Measurements from ENCODE around the gene INPP5A.

DNA sequence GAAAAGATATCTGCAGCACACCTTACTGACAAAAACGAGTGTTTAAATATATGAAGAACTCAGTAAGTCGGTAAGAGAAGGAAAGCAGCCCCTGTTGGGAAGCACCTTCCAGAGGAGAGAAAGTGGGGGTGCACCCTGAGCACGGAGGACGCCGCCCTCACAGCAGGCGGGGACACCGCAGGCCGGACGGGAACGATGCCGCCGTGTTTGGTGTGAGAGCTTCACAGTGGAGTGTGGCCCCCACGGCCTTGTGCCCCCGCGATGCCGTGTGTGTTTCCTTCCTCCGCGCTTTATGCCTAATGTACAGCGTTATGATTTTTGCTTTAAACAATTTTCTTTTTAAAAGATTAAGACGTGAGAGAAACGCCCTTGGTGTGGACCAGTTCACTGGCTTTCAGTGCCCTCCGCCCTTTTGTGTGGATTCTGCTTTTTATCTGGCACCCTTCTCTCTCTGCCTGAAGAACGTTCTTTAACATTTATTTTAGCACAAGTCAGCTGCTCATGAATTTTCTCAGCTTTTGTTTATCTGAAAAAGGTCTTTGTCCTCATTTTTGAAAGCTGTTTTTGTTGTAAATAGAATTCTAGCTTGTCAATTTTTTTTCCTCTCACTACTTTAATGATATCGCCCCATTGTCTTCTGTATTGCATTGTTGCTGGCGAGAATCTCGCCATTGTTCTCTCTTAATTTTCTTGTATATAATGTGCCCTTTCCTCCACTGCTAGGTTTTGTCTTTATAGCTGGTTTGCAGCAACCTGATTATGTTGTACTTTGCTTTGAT lies 110.7 kb downstream of the INPP5A start:
- no peak for TF ChIP-seq CBX3 (IDR thresholded peaks at IDR 0.05; ENCODE audit: low read depth)
- TF ChIP-seq, protein P1, sequence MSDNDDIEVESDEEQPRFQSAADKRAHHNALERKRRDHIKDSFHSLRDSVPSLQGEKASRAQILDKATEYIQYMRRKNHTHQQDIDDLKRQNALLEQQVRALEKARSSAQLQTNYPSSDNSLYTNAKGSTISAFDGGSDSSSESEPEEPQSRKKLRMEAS (IDR thresholded peaks at IDR 0.05) = no peak
- TF ChIP-seq POLR2A (IDR thresholded peaks at IDR 0.05; ENCODE audit: borderline replicate concordance, extremely low read depth, insufficient read depth, insufficient read length) = no peak
- TF ChIP-seq, protein P2, sequence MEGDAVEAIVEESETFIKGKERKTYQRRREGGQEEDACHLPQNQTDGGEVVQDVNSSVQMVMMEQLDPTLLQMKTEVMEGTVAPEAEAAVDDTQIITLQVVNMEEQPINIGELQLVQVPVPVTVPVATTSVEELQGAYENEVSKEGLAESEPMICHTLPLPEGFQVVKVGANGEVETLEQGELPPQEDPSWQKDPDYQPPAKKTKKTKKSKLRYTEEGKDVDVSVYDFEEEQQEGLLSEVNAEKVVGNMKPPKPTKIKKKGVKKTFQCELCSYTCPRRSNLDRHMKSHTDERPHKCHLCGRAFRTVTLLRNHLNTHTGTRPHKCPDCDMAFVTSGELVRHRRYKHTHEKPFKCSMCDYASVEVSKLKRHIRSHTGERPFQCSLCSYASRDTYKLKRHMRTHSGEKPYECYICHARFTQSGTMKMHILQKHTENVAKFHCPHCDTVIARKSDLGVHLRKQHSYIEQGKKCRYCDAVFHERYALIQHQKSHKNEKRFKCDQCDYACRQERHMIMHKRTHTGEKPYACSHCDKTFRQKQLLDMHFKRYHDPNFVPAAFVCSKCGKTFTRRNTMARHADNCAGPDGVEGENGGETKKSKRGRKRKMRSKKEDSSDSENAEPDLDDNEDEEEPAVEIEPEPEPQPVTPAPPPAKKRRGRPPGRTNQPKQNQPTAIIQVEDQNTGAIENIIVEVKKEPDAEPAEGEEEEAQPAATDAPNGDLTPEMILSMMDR (IDR thresholded peaks at IDR 0.05 in 2 of 3, conservative IDR thresholded peaks at IDR 0.05 in 1 of 3; ENCODE audit: borderline replicate concordance in 1 of 3, insufficient read depth in 1 of 3, low read depth in 2 of 3, low read length in 2 of 3) = no peak
- TF ChIP-seq, protein P3, sequence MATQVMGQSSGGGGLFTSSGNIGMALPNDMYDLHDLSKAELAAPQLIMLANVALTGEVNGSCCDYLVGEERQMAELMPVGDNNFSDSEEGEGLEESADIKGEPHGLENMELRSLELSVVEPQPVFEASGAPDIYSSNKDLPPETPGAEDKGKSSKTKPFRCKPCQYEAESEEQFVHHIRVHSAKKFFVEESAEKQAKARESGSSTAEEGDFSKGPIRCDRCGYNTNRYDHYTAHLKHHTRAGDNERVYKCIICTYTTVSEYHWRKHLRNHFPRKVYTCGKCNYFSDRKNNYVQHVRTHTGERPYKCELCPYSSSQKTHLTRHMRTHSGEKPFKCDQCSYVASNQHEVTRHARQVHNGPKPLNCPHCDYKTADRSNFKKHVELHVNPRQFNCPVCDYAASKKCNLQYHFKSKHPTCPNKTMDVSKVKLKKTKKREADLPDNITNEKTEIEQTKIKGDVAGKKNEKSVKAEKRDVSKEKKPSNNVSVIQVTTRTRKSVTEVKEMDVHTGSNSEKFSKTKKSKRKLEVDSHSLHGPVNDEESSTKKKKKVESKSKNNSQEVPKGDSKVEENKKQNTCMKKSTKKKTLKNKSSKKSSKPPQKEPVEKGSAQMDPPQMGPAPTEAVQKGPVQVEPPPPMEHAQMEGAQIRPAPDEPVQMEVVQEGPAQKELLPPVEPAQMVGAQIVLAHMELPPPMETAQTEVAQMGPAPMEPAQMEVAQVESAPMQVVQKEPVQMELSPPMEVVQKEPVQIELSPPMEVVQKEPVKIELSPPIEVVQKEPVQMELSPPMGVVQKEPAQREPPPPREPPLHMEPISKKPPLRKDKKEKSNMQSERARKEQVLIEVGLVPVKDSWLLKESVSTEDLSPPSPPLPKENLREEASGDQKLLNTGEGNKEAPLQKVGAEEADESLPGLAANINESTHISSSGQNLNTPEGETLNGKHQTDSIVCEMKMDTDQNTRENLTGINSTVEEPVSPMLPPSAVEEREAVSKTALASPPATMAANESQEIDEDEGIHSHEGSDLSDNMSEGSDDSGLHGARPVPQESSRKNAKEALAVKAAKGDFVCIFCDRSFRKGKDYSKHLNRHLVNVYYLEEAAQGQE (IDR thresholded peaks at IDR 0.05; ENCODE audit: low read depth) = no peak
- TF ChIP-seq SRF (IDR thresholded peaks at IDR 0.05; ENCODE audit: low read depth) = no peak
- TF ChIP-seq SIN3A (IDR thresholded peaks at IDR 0.05; ENCODE audit: low read depth) = no peak
- no peak for TF ChIP-seq CEBPB (IDR thresholded peaks at IDR 0.05; ENCODE audit: low read depth)
- TF ChIP-seq EGR1 (IDR thresholded peaks at IDR 0.05; ENCODE audit: low read depth) = no peak
- no peak for TF ChIP-seq EZH2 (IDR thresholded peaks at IDR 0.05)
- no peak for TF ChIP-seq EZH2phosphoT487 (IDR thresholded peaks at IDR 0.05; ENCODE audit: borderline replicate concordance)
